Measurements from ENCODE around the gene CTNNA2.

- TF ChIP-seq, protein P1, sequence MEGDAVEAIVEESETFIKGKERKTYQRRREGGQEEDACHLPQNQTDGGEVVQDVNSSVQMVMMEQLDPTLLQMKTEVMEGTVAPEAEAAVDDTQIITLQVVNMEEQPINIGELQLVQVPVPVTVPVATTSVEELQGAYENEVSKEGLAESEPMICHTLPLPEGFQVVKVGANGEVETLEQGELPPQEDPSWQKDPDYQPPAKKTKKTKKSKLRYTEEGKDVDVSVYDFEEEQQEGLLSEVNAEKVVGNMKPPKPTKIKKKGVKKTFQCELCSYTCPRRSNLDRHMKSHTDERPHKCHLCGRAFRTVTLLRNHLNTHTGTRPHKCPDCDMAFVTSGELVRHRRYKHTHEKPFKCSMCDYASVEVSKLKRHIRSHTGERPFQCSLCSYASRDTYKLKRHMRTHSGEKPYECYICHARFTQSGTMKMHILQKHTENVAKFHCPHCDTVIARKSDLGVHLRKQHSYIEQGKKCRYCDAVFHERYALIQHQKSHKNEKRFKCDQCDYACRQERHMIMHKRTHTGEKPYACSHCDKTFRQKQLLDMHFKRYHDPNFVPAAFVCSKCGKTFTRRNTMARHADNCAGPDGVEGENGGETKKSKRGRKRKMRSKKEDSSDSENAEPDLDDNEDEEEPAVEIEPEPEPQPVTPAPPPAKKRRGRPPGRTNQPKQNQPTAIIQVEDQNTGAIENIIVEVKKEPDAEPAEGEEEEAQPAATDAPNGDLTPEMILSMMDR (conservative IDR thresholded peaks at IDR 0.05 in 1 of 2, IDR thresholded peaks at IDR 0.05 in 1 of 2; ENCODE audit: extremely low read depth in 1 of 2, insufficient read depth in 1 of 2, low read depth in 1 of 2, low read length in 2 of 2), result no peak
- no peak for TF ChIP-seq EZH2 (IDR thresholded peaks at IDR 0.05; ENCODE audit: borderline replicate concordance, low read length)
Observed at GRCh38 chr2:80469428-80469827, 956.6 kb downstream of the CTNNA2 start.

All from mammary epithelial cell (primary cell).